WERI-Rb-1 (cell line): ENCODE measurements around the gene TTYH2.

Experiments used
- DNase-seq: peaks from one replicate; pipeline ENCODE4 v3.0.0-alpha.2; 2020
- H3K27ac ChIP-seq: fragments of 250-450 bp; sonication (Bioruptor Pico); 2 replicates; pipeline ENCODE4 v1.5.1; 2020; ENCODE audit warnings: mild to moderate bottlenecking, moderate library complexity
- H3K27me3 ChIP-seq: fragments of 250-450 bp; sonication (Bioruptor Pico); 2 replicates; pipeline ENCODE4 v1.5.1; 2021; ENCODE audit warnings: mild to moderate bottlenecking, low read depth, moderate library complexity; ENCODE audit not compliant: insufficient read depth, severe bottlenecking
- H3K36me3 ChIP-seq: fragments of 250-450 bp; sonication (Bioruptor Pico); 2 replicates; pipeline ENCODE4 v1.5.1; 2020; ENCODE audit warnings: mild to moderate bottlenecking, moderate library complexity
- H3K4me3 ChIP-seq: 2 replicates; pipeline ENCODE4 v1.5.1; 2011; ENCODE audit warnings: low read depth, mild to moderate bottlenecking, control low read depth, low read length
- H3K9me3 ChIP-seq: fragments of 250-450 bp; sonication (Bioruptor Pico); 2 replicates; pipeline ENCODE4 v1.5.1; 2021; ENCODE audit warnings: mild to moderate bottlenecking, moderate library complexity; ENCODE audit not compliant: severe bottlenecking
- CTCF ChIP-seq: IDR thresholded peaks from 2 replicates; pipeline ENCODE4 v1.5.1; 2011; ENCODE audit warnings: low read depth, mild to moderate bottlenecking, control low read depth, inconsistent platforms, low read length

Gene TTYH2

GRCh38 chr17:74303305-74303704 is 89.9 kb downstream of the TTYH2 start:
- no peak for TF ChIP-seq CTCF
- Histone ChIP-seq H3K27me3 (no peaks in the 10 kb centered on the region), H3K27ac (no peak overlapping the region), H3K36me3 (no peaks in the 10 kb centered on the region), H3K4me3 (no peak overlapping the region), H3K9me3 (peaks cover 2% of the 10 kb centered on the region)
- no peak for DNase-seq

GRCh38 chr17:74304184-74304583 is 90.8 kb downstream of the TTYH2 start:
- no peak for DNase-seq
- Histone ChIP-seq H3K9me3 (peaks cover 2% of the 10 kb centered on the region), H3K27me3 (no peaks in the 10 kb centered on the region), H3K27ac (no peak overlapping the region), H3K4me3 (no peak overlapping the region), H3K36me3 (no peaks in the 10 kb centered on the region)
- TF ChIP-seq CTCF = no peak

- Histone ChIP-seq H3K9me3 (peaks cover 2% of the 10 kb centered on the region), H3K27me3 (no peaks in the 10 kb centered on the region), H3K27ac (peak overlapping the region; percentile 73), H3K4me3 (no peak overlapping the region), H3K36me3 (no peaks in the 10 kb centered on the region)
- DNase-seq = peak; percentile 74
- TF ChIP-seq CTCF = peak; percentile 65
Measured at GRCh38 chr17:74305865-74306654, 92.7 kb downstream of the TTYH2 start.

- no peak for DNase-seq
- Histone ChIP-seq H3K27ac (peak overlapping the region; percentile 12), H3K4me3 (no peak overlapping the region), H3K36me3 (no peaks in the 10 kb centered on the region), H3K9me3 (peaks cover 11% of the 10 kb centered on the region), H3K27me3 (no peaks in the 10 kb centered on the region)
- TF ChIP-seq CTCF = no peak
Measured at GRCh38 chr17:74307984-74308773, 94.8 kb downstream of the TTYH2 start.

GRCh38 chr17:74309902-74310301 is 96.5 kb downstream of the TTYH2 start:
- H3K27ac ChIP-seq = no peak overlapping the region; the same call in 1 of the 2 replicates
- H3K9me3 ChIP-seq = peaks cover 11% of the 10 kb centered on the region
- no peak for DNase-seq
- TF ChIP-seq CTCF = no peak
- no peaks in the 10 kb centered on the region for H3K27me3 ChIP-seq
- H3K4me3 ChIP-seq = no peak overlapping the region
- no peaks in the 10 kb centered on the region for H3K36me3 ChIP-seq
